Measurements from ENCODE around the gene COQ2. TPM values are rescaled to one million over a fixed set of nuclear protein-coding genes. Genes with fewer than 3 reads are reported as not detected.
"Not testable (repeated sequence)": the region's sequence is repeated elsewhere in the genome, so short reads cannot be mapped to it uniquely, and the experiment has no call there.

COQ2 gene
- polyA plus RNA-seq, 1 donor (not counting 4 experiments of a cell fraction or from before 2014, with no cell fraction given) = 29.1 TPM

DNA sequence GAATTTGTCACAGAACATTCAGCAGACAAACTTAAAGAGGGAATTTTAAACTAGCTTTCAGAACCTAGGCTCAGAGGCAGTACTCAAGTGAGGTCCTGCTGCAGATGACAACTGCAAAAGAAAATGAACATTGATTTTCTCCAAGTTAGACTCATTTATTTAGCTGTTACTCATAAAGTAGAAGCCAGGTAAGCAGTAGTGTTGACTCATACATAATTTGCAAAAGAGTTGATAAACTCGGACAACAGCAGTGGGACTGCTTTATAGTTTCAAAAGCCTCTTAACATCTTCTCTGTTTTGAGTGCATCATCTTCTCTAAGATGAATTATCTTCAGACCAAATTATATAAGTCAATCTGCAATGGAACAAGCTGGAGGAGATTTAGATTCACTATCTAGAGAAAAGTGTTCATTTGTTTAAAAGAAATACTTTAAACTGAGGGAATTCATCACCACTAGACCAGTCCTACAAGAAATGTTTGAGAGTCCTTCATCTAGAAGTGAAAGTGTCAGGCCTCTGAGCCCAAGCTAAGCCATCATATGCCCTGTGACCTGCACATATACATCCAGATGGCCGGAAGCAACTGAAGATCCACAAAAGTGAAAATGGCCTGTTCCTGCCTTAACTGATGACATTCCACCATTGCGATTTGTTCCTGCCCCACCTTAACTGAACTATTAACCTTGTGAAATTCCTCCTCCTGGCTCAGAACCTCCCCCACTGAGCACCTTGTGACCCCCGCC is 49.5 kb downstream of the COQ2 start:
- FAIRE-seq (no peak), DNase-seq (ENCODE audit: low read depth, low spot score) (no peak)
- Histone ChIP-seq H3K9me3 (ENCODE audit: control insufficient read depth, low read depth, low read length) (no peaks in the 10 kb centered on the region), H3K36me3 (ENCODE audit: control insufficient read depth in 2 of 2, extremely low read depth in 1 of 2, insufficient read depth in 2 of 2, low read length in 2 of 2) (no peaks in the 10 kb centered on the region), H3K9me1 (ENCODE audit: control insufficient read depth, extremely low read depth, insufficient read depth, low read length) (no peaks in the 10 kb centered on the region), H3K27ac (ENCODE audit: control insufficient read depth, insufficient read depth, low read length) (no peak overlapping the region), H4K20me1 (ENCODE audit: control insufficient read depth, extremely low read depth, insufficient read depth, low read length) (no peaks in the 10 kb centered on the region), H3K4me1 (ENCODE audit: control insufficient read depth, extremely low read depth, insufficient read depth, low read length) (peaks cover 12% of the 10 kb centered on the region), H3K9ac (ENCODE audit: control insufficient read depth, extremely low read depth, insufficient read depth, low read length) (no peak overlapping the region), H3K27me3 (ENCODE audit: control insufficient read depth, extremely low read depth, insufficient read depth, low read length) (no peaks in the 10 kb centered on the region), H3K79me2 (ENCODE audit: control insufficient read depth, insufficient read depth, low read length) (no peaks in the 10 kb centered on the region), H2AFZ (ENCODE audit: control insufficient read depth, low read length) (no peak overlapping the region), H3K4me2 (ENCODE audit: control insufficient read depth, extremely low read depth, insufficient read depth, low read depth, low read length) (no peak overlapping the region), H3K4me3 (ENCODE audit: control insufficient read depth in 2 of 3, extremely low read depth in 1 of 3, insufficient read depth in 2 of 3, low read depth in 1 of 3, low read length in 3 of 3) (no peak overlapping the region)
- dilution Hi-C loops (cut with MboI; ENCODE audit: extremely low pct_ligation_motif_present, low sequenced_read_pairs) = no loop called here
- no peak for TF ChIP-seq EZH2 (IDR thresholded peaks at IDR 0.05; ENCODE audit: low read length)
- TF ChIP-seq, protein P1, sequence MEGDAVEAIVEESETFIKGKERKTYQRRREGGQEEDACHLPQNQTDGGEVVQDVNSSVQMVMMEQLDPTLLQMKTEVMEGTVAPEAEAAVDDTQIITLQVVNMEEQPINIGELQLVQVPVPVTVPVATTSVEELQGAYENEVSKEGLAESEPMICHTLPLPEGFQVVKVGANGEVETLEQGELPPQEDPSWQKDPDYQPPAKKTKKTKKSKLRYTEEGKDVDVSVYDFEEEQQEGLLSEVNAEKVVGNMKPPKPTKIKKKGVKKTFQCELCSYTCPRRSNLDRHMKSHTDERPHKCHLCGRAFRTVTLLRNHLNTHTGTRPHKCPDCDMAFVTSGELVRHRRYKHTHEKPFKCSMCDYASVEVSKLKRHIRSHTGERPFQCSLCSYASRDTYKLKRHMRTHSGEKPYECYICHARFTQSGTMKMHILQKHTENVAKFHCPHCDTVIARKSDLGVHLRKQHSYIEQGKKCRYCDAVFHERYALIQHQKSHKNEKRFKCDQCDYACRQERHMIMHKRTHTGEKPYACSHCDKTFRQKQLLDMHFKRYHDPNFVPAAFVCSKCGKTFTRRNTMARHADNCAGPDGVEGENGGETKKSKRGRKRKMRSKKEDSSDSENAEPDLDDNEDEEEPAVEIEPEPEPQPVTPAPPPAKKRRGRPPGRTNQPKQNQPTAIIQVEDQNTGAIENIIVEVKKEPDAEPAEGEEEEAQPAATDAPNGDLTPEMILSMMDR (optimal IDR thresholded peaks at IDR 0.05 in 1 of 3, IDR thresholded peaks at IDR 0.05 in 1 of 3, conservative IDR thresholded peaks at IDR 0.05 in 1 of 3; ENCODE audit: extremely low read depth in 1 of 3, insufficient read depth in 2 of 3, low read length in 3 of 3) = no peak

DNA sequence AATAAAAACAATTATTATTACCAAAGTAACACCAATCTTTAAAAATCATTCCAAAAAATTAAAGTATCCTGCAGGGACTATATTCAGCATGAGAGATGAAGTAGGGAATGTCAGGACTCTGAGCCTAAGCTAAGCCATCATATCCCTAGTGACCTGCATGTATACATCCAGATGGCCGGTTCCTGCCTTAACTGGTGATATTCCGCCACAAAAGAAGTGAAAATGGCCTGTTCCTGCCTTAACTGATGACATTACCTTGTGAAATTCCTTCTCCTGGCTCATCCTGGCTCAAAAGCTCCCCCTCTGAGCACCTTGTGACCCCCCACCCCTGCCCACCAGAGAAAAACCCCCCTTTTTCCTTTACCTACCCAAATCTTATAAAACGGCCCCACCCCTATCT is 50.2 kb downstream of the COQ2 start:
- H3K36me3 ChIP-seq (ENCODE audit: control insufficient read depth in 2 of 2, extremely low read depth in 1 of 2, insufficient read depth in 2 of 2, low read length in 2 of 2); H3K27ac ChIP-seq (ENCODE audit: control insufficient read depth, insufficient read depth, low read length); H3K27me3 ChIP-seq (ENCODE audit: control insufficient read depth, extremely low read depth, insufficient read depth, low read length); H4K20me1 ChIP-seq (ENCODE audit: control insufficient read depth, extremely low read depth, insufficient read depth, low read length); H3K9me1 ChIP-seq (ENCODE audit: control insufficient read depth, extremely low read depth, insufficient read depth, low read length); H3K79me2 ChIP-seq (ENCODE audit: control insufficient read depth, insufficient read depth, low read length); H3K9me3 ChIP-seq (ENCODE audit: control insufficient read depth, low read depth, low read length); dilution Hi-C loops (cut with MboI; ENCODE audit: extremely low pct_ligation_motif_present, low sequenced_read_pairs); FAIRE-seq; H3K9ac ChIP-seq (ENCODE audit: control insufficient read depth, extremely low read depth, insufficient read depth, low read length); H2AFZ ChIP-seq (ENCODE audit: control insufficient read depth, low read length); DNase-seq (ENCODE audit: low read depth, low spot score); H3K4me3 ChIP-seq (ENCODE audit: control insufficient read depth in 2 of 3, extremely low read depth in 1 of 3, insufficient read depth in 2 of 3, low read depth in 1 of 3, low read length in 3 of 3); H3K4me2 ChIP-seq (ENCODE audit: control insufficient read depth, extremely low read depth, insufficient read depth, low read depth, low read length): not testable (repeated sequence)
- peaks cover 12% of the 10 kb centered on the region for H3K4me1 ChIP-seq (ENCODE audit: control insufficient read depth, extremely low read depth, insufficient read depth, low read length)

DNA sequence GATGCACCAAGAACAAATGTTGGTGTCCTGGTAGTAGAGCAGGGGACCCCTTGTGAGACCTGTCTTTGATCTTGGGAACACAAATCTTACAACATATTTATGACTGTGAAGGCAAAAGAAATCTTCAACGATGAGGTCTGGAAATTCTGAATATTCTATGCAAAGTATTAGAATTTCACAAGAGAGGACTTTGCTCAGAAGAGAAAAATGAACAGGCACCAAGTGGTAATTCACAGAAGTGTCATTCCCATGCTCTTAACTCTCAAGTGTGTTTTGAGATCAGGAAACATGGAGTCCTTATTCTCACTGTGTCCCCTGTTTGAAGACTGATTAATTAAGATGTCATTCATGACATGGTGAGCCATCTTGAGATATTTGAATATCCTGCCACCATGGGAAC is 52.5 kb downstream of the COQ2 start:
- no peak for FAIRE-seq
- H3K36me3 ChIP-seq (ENCODE audit: control insufficient read depth in 2 of 2, extremely low read depth in 1 of 2, insufficient read depth in 2 of 2, low read length in 2 of 2) = no peaks in the 10 kb centered on the region
- no peaks in the 10 kb centered on the region for H4K20me1 ChIP-seq (ENCODE audit: control insufficient read depth, extremely low read depth, insufficient read depth, low read length)
- no peak overlapping the region for H2AFZ ChIP-seq (ENCODE audit: control insufficient read depth, low read length)
- H3K79me2 ChIP-seq (ENCODE audit: control insufficient read depth, insufficient read depth, low read length) = no peaks in the 10 kb centered on the region
- no peak overlapping the region for H3K27ac ChIP-seq (ENCODE audit: control insufficient read depth, insufficient read depth, low read length)
- no peaks in the 10 kb centered on the region for H3K9me1 ChIP-seq (ENCODE audit: control insufficient read depth, extremely low read depth, insufficient read depth, low read length)
- DNase-seq (ENCODE audit: low read depth, low spot score) = no peak
- TF ChIP-seq EZH2 (IDR thresholded peaks at IDR 0.05; ENCODE audit: low read length) = no peak
- TF ChIP-seq, protein P1 (optimal IDR thresholded peaks at IDR 0.05 in 1 of 3, IDR thresholded peaks at IDR 0.05 in 1 of 3, conservative IDR thresholded peaks at IDR 0.05 in 1 of 3; ENCODE audit: extremely low read depth in 1 of 3, insufficient read depth in 2 of 3, low read length in 3 of 3) = no peak
- no peaks in the 10 kb centered on the region for H3K27me3 ChIP-seq (ENCODE audit: control insufficient read depth, extremely low read depth, insufficient read depth, low read length)
- no peak overlapping the region for H3K4me2 ChIP-seq (ENCODE audit: control insufficient read depth, extremely low read depth, insufficient read depth, low read depth, low read length)
- no peak overlapping the region for H3K4me3 ChIP-seq (ENCODE audit: control insufficient read depth in 2 of 3, extremely low read depth in 1 of 3, insufficient read depth in 2 of 3, low read depth in 1 of 3, low read length in 3 of 3)
- no peak overlapping the region for H3K9ac ChIP-seq (ENCODE audit: control insufficient read depth, extremely low read depth, insufficient read depth, low read length)
- H3K9me3 ChIP-seq (ENCODE audit: control insufficient read depth, low read depth, low read length) = no peaks in the 10 kb centered on the region
- dilution Hi-C loops (cut with MboI; ENCODE audit: extremely low pct_ligation_motif_present, low sequenced_read_pairs) = no loop called here
- H3K4me1 ChIP-seq (ENCODE audit: control insufficient read depth, extremely low read depth, insufficient read depth, low read length) = peaks cover 12% of the 10 kb centered on the region
